GM19438 (cell line): ENCODE measurements around the gene KLF2.

Experiments
- ATAC-seq: cut with Tn5 transposase; IDR thresholded peaks from one replicate; pipeline ENCODE4 v1.9.1; 2021; ENCODE audit warnings: low read depth; ENCODE audit not compliant: unreplicated experiment

The KLF2 gene

GRCh38 chr19:16374436-16374835 lies 49.8 kb downstream of the KLF2 start:
- no peak for ATAC-seq

GRCh38 chr19:16375157-16375935 lies 50.7 kb downstream of the KLF2 start:
- no peak for ATAC-seq

- ATAC-seq: no peak
These were observed 51.2 kb downstream of the KLF2 start for GRCh38 chr19:16375936-16376185.

GRCh38 chr19:16376241-16376640 lies 51.6 kb downstream of the KLF2 start:
- ATAC-seq: no peak

GRCh38 chr19:16376649-16377048 lies 52.0 kb downstream of the KLF2 start:
- ATAC-seq: no peak

- no peak for ATAC-seq
These were observed 52.9 kb downstream of the KLF2 start for GRCh38 chr19:16377521-16377920.
